Ishikawa (cell line): ENCODE results near the gene SLC48A1.
A peak's percentile ranks its signal among the peaks of the same experiment; 100 is the strongest.

ENCODE experiments used
- CEBPB ChIP-seq: IDR thresholded peaks from 2 replicates; pipeline ENCODE4 v1.6.1; 2012
- CREB1 ChIP-seq: IDR thresholded peaks from 2 replicates; pipeline ENCODE4 v1.6.1; 2012; ENCODE audit warnings: low read depth
- EGR1 ChIP-seq: IDR thresholded peaks from 2 replicates; pipeline ENCODE4 v1.6.1; 2012
- EP300 ChIP-seq: IDR thresholded peaks from 2 replicates; pipeline ENCODE4 v1.6.1; 2012; ENCODE audit warnings: borderline replicate concordance
- FOXM1 ChIP-seq: IDR thresholded peaks from 2 replicates; pipeline ENCODE4 v1.6.1; 2012; ENCODE audit warnings: low read depth, borderline replicate concordance
- MAX ChIP-seq: IDR thresholded peaks from 2 replicates; pipeline ENCODE4 v1.6.1; 2012
- NFIC ChIP-seq: IDR thresholded peaks from 2 replicates; pipeline ENCODE4 v1.6.1; 2012
- RAD21 ChIP-seq: IDR thresholded peaks from 2 replicates; pipeline ENCODE4 v1.6.1; 2012; ENCODE audit warnings: low read depth
- REST ChIP-seq: IDR thresholded peaks from 2 replicates; pipeline ENCODE4 v1.6.1; 2012; ENCODE audit warnings: low read depth, mild to moderate bottlenecking
- TAF1 ChIP-seq: IDR thresholded peaks from 2 replicates; pipeline ENCODE4 v1.6.1; 2012; ENCODE audit warnings: low read depth, mild to moderate bottlenecking
- TCF12 ChIP-seq: IDR thresholded peaks from 2 replicates; pipeline ENCODE4 v1.6.1; 2012; ENCODE audit warnings: low read depth
- TEAD4 ChIP-seq: IDR thresholded peaks from 2 replicates; pipeline ENCODE4 v1.6.1; 2012
- YY1 ChIP-seq: IDR thresholded peaks from 2 replicates; pipeline ENCODE4 v1.6.1; 2012; ENCODE audit warnings: low read depth
- ZBTB7A ChIP-seq: IDR thresholded peaks from 2 replicates; pipeline ENCODE4 v1.6.1; 2012; ENCODE audit warnings: low read depth
- TF ChIP-seq, protein P1 (sequence below): IDR thresholded peaks from 2 replicates; pipeline ENCODE4 v1.6.1; 2012

SLC48A1 gene

GRCh38 chr12:47795814-47796411 lies 22.9 kb downstream of the SLC48A1 start:
- no peak for TF ChIP-seq EP300
- no peak for TF ChIP-seq NFIC
- TF ChIP-seq RAD21 = no peak
- no peak for TF ChIP-seq ZBTB7A
- no peak for TF ChIP-seq REST
- TF ChIP-seq CREB1 = no peak
- no peak for TF ChIP-seq CEBPB
- TF ChIP-seq TCF12 = no peak
- no peak for TF ChIP-seq MAX
- no peak for TF ChIP-seq YY1
- TF ChIP-seq EGR1 = no peak
- TF ChIP-seq, protein P1, sequence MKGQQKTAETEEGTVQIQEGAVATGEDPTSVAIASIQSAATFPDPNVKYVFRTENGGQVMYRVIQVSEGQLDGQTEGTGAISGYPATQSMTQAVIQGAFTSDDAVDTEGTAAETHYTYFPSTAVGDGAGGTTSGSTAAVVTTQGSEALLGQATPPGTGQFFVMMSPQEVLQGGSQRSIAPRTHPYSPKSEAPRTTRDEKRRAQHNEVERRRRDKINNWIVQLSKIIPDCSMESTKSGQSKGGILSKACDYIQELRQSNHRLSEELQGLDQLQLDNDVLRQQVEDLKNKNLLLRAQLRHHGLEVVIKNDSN = no peak
- no peak for TF ChIP-seq TEAD4
- no peak for TF ChIP-seq FOXM1
- no peak for TF ChIP-seq TAF1

GRCh38 chr12:47797441-47797840 lies 24.4 kb downstream of the SLC48A1 start:
- TF ChIP-seq TCF12 (no peak), RAD21 (peak; percentile 67)

DNA sequence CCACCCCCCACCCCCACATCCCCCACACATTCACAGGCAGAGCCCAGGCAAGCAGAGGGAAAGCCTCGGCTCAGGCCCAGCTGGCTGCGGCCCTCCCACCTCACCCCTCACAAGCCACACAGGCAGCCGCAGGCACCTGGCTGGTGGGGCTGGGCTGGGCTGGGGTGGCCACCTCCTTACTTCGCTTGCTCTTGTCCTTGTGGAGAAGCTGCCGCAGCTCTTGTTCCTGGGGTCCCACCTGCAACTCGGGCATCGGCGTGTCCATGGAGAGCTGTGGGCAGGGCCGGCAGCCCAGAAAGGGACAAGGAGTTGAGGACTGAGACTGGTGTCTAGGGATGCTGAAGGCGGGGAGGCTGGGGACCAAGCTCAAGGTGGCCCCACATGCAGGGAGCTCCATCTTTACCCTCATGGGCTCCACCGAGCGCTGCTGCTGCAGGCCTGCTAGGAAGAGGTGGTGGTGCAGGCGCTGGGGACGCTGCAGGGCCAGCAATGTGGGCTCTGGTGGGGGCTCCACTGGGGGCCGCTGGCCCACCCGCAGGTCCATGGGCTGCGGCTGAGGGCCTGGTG lies 25.4 kb downstream of the SLC48A1 start:
- TF ChIP-seq ZBTB7A = no peak
- no peak for TF ChIP-seq EP300
- TF ChIP-seq TEAD4 = no peak
- TF ChIP-seq TAF1 = no peak
- TF ChIP-seq MAX = no peak
- no peak for TF ChIP-seq FOXM1
- no peak for TF ChIP-seq NFIC
- TF ChIP-seq REST = no peak
- TF ChIP-seq, protein P1 = no peak
- TF ChIP-seq RAD21 = no peak
- TF ChIP-seq CEBPB = no peak
- TF ChIP-seq EGR1 = no peak
- TF ChIP-seq CREB1 = no peak
- TF ChIP-seq TCF12 = no peak
- no peak for TF ChIP-seq YY1

DNA sequence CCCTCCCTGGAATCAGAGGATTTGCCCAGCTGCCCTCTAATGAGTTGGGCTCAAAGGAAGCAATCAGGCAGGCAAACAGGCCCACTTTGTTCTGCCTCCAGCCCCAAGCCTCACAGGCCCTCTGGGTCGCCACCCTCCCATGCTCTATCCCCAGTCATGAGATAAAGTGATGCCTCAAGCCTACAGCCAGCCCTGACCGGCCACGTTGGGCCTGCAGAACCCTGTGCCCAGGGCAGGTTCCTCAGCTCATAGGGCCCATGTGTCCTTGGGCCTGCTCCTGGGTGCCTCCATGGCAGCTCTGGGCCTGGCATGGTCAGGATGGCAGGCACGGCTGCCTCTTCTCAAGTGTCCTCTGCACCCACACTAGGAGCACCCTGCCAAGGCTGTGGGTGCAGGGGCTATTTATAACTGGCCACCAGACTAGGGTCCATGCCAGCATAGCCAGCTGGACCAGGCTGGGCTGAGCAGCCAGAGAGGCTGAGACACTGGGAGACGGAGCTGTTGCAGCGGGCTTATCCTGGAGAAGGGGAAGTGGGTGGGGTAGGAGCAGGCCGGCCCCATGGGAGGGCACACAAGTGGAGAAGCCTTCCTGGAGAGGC lies 26.4 kb downstream of the SLC48A1 start:
- TF ChIP-seq, protein P1 = no peak
- no peak for TF ChIP-seq TAF1
- no peak for TF ChIP-seq EP300
- TF ChIP-seq RAD21 = no peak
- TF ChIP-seq FOXM1 = no peak
- no peak for TF ChIP-seq ZBTB7A
- TF ChIP-seq EGR1 = no peak
- TF ChIP-seq CEBPB = no peak
- TF ChIP-seq CREB1 = no peak
- no peak for TF ChIP-seq TCF12

DNA sequence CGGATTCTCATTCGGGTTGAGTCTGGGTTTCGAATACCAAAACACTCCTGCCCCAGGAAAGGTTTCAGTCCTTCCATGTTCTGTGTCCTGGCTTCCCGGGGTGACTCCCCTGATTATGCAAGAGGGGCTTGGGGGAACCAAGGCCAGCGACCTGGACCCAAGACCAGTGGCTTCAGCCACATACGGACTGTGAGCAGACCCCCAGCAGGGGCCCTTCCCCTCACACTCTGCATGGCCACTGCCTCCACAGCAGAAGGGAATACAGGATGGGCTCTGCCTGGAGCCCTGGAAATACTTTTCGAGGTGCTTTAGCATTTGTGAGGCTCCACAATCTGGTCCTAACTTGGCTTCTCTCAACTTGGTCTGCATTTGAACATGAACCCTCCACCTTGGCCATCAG lies 27.5 kb downstream of the SLC48A1 start:
- no peak for TF ChIP-seq MAX
- TF ChIP-seq TEAD4 = no peak
- no peak for TF ChIP-seq CREB1
- TF ChIP-seq, protein P1 = no peak
- TF ChIP-seq TCF12 = no peak
- TF ChIP-seq EGR1 = no peak
- no peak for TF ChIP-seq REST
- no peak for TF ChIP-seq NFIC
- no peak for TF ChIP-seq EP300
- no peak for TF ChIP-seq RAD21
- no peak for TF ChIP-seq ZBTB7A
- TF ChIP-seq CEBPB = no peak
- no peak for TF ChIP-seq YY1
- no peak for TF ChIP-seq FOXM1
- TF ChIP-seq TAF1 = no peak
